Activated CD4-positive, alpha-beta T cell treated with anti-CD3 and anti-CD28 coated beads, Interleukin-2, amount 10 ng/mL, durations not matched to agents 7 days and 5 days (primary cell): ENCODE data around the gene POFUT2. TPM values are rescaled to one million over a fixed set of nuclear protein-coding genes. Genes with fewer than 3 reads are reported as not detected.

Experiments used
- CTCF ChIA-PET: fragments of 350-600 bp; sonication (Branson Sonifier 250); formaldehyde crosslinking; loops from one replicate; lab custom pipeline; 2021; ENCODE audit warnings: antibody characterized with exemption; lab: Charles Lee
- POLR2A ChIA-PET: fragments of 350-600 bp; sonication (Branson Sonifier 250); formaldehyde crosslinking; loops from one replicate; lab custom pipeline; 2021; ENCODE audit warnings: antibody characterized with exemption; lab: Charles Lee
- DNase-seq: peaks from one replicate; pipeline ENCODE4 v3.0.0-alpha.2; 2020
- H3K27ac Mint-ChIP-seq: one replicate; pipeline ENCODE4 v1.8.0; 2021; ENCODE audit warnings: mild to moderate bottlenecking, moderate library complexity, mixed read lengths
- H3K27me3 Mint-ChIP-seq: one replicate; pipeline ENCODE4 v1.8.0; 2021; ENCODE audit warnings: mixed read lengths
- H3K36me3 Mint-ChIP-seq: one replicate; pipeline ENCODE4 v1.8.0; 2021; ENCODE audit warnings: low read depth, mixed read lengths
- H3K4me1 Mint-ChIP-seq: one replicate; pipeline ENCODE4 v1.8.0; 2021; ENCODE audit warnings: mixed read lengths
- H3K4me3 Mint-ChIP-seq: one replicate; pipeline ENCODE4 v1.8.0; 2021; ENCODE audit warnings: mild to moderate bottlenecking, moderate library complexity, mixed read lengths
- H3K9me3 Mint-ChIP-seq: one replicate; pipeline ENCODE4 v1.8.0; 2021; ENCODE audit warnings: mixed read lengths
- total RNA-seq, 2 experiments: library from RNA; stranded (reverse); gene quantifications; one replicate each; pipeline ENCODE4 v1.2.3, GENCODE V29; 2021

POFUT2 gene
- total RNA-seq, 2 experiments from 2014 or later: 19.0 to 19.6 TPM

GRCh38 chr21:45253633-45254459 lies 33.8 kb downstream of the POFUT2 start:
- H3K9me3 Mint-ChIP-seq: no peaks in the 10 kb centered on the region
- H3K4me3 Mint-ChIP-seq: no peak overlapping the region
- ChIA-PET CTCF (interaction anchor here (0.9 kb wide), 1 partner anchor 8 kb away, joined by 3 read pairs; no protein-coding TSS in a partner anchor), POLR2A (no interaction called here)
- peaks cover 18% of the 10 kb centered on the region for H3K4me1 Mint-ChIP-seq
- H3K27me3 Mint-ChIP-seq: peaks cover 20% of the 10 kb centered on the region
- H3K36me3 Mint-ChIP-seq: no peaks in the 10 kb centered on the region
- H3K27ac Mint-ChIP-seq: no peak overlapping the region
- no peak for DNase-seq

DNA sequence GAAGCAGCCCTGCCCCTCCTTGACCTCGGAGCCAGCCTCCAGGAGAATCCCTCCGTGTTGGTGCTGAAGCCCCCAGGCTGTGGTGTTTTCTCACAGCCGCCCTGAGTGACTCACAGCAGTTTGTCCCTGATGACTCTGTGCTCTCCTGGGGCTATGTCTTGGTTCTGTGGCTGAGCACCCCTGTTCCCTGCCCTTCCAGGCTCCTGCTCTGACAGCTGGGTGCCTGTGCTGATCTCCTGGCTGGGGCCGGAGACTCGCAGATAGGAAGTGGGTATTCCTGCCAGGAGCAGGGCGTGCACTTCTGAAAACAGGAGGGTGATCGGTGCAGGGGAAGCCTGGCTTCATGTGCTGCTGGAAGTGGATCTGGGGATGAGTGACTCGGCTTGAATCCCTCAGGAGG lies 34.5 kb downstream of the POFUT2 start:
- H3K27me3 Mint-ChIP-seq: peaks cover 23% of the 10 kb centered on the region

GRCh38 chr21:45252448-45252925 lies 35.2 kb downstream of the POFUT2 start:
- DNase-seq: no peak
- H3K27me3 Mint-ChIP-seq: peaks cover 30% of the 10 kb centered on the region
- no peak overlapping the region for H3K4me3 Mint-ChIP-seq
- CTCF ChIA-PET: interaction anchor here (1.5 kb wide), 1 partner anchor 20 kb away, joined by 3 read pairs; no protein-coding TSS in a partner anchor
- H3K9me3 Mint-ChIP-seq: no peaks in the 10 kb centered on the region
- no peak overlapping the region for H3K27ac Mint-ChIP-seq
- no peaks in the 10 kb centered on the region for H3K36me3 Mint-ChIP-seq
- peaks cover 18% of the 10 kb centered on the region for H3K4me1 Mint-ChIP-seq
- POLR2A ChIA-PET: no interaction called here

More for the DNA sequence above, 34.5 kb downstream of the POFUT2 start:
- H3K4me1 Mint-ChIP-seq: peaks cover 18% of the 10 kb centered on the region
- no peaks in the 10 kb centered on the region for H3K9me3 Mint-ChIP-seq
- no peaks in the 10 kb centered on the region for H3K36me3 Mint-ChIP-seq
- DNase-seq: no peak
- no peak overlapping the region for H3K27ac Mint-ChIP-seq
- no peak overlapping the region for H3K4me3 Mint-ChIP-seq
- CTCF ChIA-PET: no interaction called here
- POLR2A ChIA-PET: no interaction called here

GRCh38 chr21:45251635-45252447 lies 35.9 kb downstream of the POFUT2 start:
- Mint-ChIP-seq H3K27me3 (peaks cover 29% of the 10 kb centered on the region), H3K4me1 (peaks cover 12% of the 10 kb centered on the region), H3K9me3 (no peaks in the 10 kb centered on the region), H3K27ac (no peak overlapping the region), H3K36me3 (no peaks in the 10 kb centered on the region), H3K4me3 (no peak overlapping the region)
- DNase-seq: no peak
- ChIA-PET CTCF (interaction anchor here (1.5 kb wide), 1 partner anchor 19 kb away, joined by 3 read pairs; no protein-coding TSS in a partner anchor), POLR2A (no interaction called here)

- Mint-ChIP-seq H3K27me3 (peaks cover 32% of the 10 kb centered on the region), H3K9me3 (no peaks in the 10 kb centered on the region), H3K27ac (no peak overlapping the region), H3K36me3 (no peaks in the 10 kb centered on the region), H3K4me3 (no peak overlapping the region), H3K4me1 (peaks cover 10% of the 10 kb centered on the region)
- no peak for DNase-seq
- ChIA-PET POLR2A (no interaction called here), CTCF (interaction anchor here (1.5 kb wide), 1 partner anchor 19 kb away, joined by 3 read pairs; no protein-coding TSS in a partner anchor)
These were observed 36.6 kb downstream of the POFUT2 start for GRCh38 chr21:45250914-45251634.

GRCh38 chr21:45250272-45250671 lies 37.4 kb downstream of the POFUT2 start:
- H3K4me1 Mint-ChIP-seq: peaks cover 5% of the 10 kb centered on the region

GRCh38 chr21:45249626-45250025 lies 38.1 kb downstream of the POFUT2 start:
- H3K27ac Mint-ChIP-seq: no peak overlapping the region
- no peak for DNase-seq
- peaks cover 30% of the 10 kb centered on the region for H3K27me3 Mint-ChIP-seq
- no peaks in the 10 kb centered on the region for H3K9me3 Mint-ChIP-seq
- H3K4me1 Mint-ChIP-seq: no peaks in the 10 kb centered on the region
- CTCF ChIA-PET: no interaction called here
- no peak overlapping the region for H3K4me3 Mint-ChIP-seq
- no peaks in the 10 kb centered on the region for H3K36me3 Mint-ChIP-seq
- POLR2A ChIA-PET: no interaction called here

More at GRCh38 chr21:45250272-45250671, 37.4 kb downstream of the POFUT2 start:
- POLR2A ChIA-PET: no interaction called here
- H3K4me3 Mint-ChIP-seq: no peak overlapping the region
- H3K9me3 Mint-ChIP-seq: no peaks in the 10 kb centered on the region
- peaks cover 33% of the 10 kb centered on the region for H3K27me3 Mint-ChIP-seq
- H3K27ac Mint-ChIP-seq: no peak overlapping the region
- DNase-seq: no peak
- no peaks in the 10 kb centered on the region for H3K36me3 Mint-ChIP-seq
- CTCF ChIA-PET: no interaction called here

GRCh38 chr21:45248893-45249381 lies 38.8 kb downstream of the POFUT2 start:
- no peak for DNase-seq
- H3K27me3 Mint-ChIP-seq: peaks cover 36% of the 10 kb centered on the region
- H3K4me3 Mint-ChIP-seq: no peak overlapping the region
- POLR2A ChIA-PET: no interaction called here
- CTCF ChIA-PET: no interaction called here
- H3K36me3 Mint-ChIP-seq: no peaks in the 10 kb centered on the region
- H3K4me1 Mint-ChIP-seq: no peaks in the 10 kb centered on the region
- peaks cover 7% of the 10 kb centered on the region for H3K9me3 Mint-ChIP-seq
- H3K27ac Mint-ChIP-seq: no peak overlapping the region

GRCh38 chr21:45248301-45248892 lies 39.3 kb downstream of the POFUT2 start:
- Mint-ChIP-seq H3K9me3 (peaks cover 11% of the 10 kb centered on the region), H3K36me3 (peaks cover 4% of the 10 kb centered on the region), H3K27me3 (peaks cover 40% of the 10 kb centered on the region), H3K27ac (no peak overlapping the region), H3K4me3 (no peak overlapping the region), H3K4me1 (no peaks in the 10 kb centered on the region)
- CTCF ChIA-PET: interaction anchor here (0.5 kb wide), 1 partner anchor 1153 kb away, joined by 3 read pairs; no protein-coding TSS in a partner anchor
- no peak for DNase-seq
- POLR2A ChIA-PET: no interaction called here

DNA sequence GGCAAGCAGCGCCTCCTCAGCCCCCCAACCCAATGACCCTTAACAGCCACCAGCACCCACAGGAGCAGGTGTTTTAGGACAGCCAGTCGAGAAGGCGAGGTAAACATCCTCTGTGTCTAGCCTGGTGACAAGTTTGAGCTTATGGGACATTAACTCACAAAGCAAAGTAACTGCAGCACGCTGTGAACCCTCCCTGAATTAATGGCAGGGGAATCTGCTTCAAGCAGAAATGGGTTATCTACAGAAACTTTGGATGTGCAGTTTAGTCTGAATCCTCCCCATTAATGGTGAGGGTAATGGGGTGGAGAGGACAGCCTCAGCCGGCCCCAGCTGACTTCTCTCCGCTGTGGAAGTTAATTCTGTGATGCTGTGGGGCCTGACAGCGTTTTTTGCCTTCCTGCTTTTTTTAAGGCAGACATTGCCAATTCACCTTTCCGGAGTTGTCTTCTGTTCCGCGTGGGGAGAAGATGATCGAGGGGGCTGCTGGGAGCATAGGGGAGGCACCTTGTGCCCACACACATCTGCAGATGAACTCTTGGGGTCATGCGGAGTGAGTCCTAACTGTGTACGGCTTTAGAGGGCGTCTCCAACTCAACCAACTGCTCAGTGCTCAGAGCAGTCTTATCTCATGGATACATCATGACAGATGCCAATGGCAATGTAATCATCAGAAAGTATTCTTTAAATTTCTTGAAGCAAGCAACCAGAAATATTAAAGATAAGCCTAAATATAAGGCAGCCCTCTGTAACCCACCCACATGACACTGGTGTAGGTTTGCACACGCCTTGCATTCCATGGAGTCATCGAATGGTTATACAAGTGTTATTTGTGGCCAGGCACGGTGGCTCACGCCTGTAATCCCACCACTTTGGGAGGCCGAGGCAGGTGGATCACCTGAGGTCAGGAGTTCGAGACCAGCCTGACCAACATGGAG lies 41.0 kb downstream of the POFUT2 start:
- H3K27ac Mint-ChIP-seq: no peak overlapping the region

DNA sequence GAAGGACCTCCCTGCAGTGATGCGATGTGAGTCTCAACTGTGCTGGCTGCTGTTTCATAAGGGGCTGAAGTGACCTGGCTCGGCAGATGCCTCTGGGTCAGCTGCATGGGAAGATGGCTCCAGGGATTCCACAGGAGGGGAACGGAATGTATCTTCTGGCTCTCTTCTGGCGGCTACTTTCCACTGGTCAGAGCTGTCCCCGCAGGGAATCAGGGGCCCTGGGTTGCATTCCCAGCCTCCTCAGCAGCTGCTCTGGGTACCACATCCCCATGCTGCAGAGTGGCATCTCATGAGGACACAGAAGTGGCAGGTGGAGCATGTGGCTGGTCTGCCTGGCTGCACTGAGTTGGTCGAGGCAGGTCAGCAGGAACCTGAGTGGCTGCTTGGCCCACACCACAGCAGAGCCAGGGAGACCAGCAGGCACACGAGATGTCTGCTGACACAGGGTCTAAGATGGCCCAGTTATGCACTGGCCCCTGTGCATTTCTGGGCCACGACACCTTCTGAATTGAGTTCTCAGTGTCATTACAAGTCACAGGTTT lies 42.8 kb downstream of the POFUT2 start:
- no peak overlapping the region for H3K27ac Mint-ChIP-seq
- ChIA-PET POLR2A (no interaction called here), CTCF (interaction anchor here (1.0 to 1.5 kb wide), 2 partner anchors 17 to 107 kb away, joined by 3 read pairs; no protein-coding TSS in a partner anchor)
- H3K9me3 Mint-ChIP-seq: peaks cover 23% of the 10 kb centered on the region
- no peak for DNase-seq
- peaks cover 47% of the 10 kb centered on the region for H3K27me3 Mint-ChIP-seq
- H3K36me3 Mint-ChIP-seq: peaks cover 6% of the 10 kb centered on the region
- H3K4me1 Mint-ChIP-seq: no peaks in the 10 kb centered on the region
- H3K4me3 Mint-ChIP-seq: no peak overlapping the region

More for the DNA sequence above, 41.0 kb downstream of the POFUT2 start:
- ChIA-PET POLR2A (no interaction called here), CTCF (no interaction called here)
- peaks cover 4% of the 10 kb centered on the region for H3K36me3 Mint-ChIP-seq
- H3K4me3 Mint-ChIP-seq: no peak overlapping the region
- H3K4me1 Mint-ChIP-seq: no peaks in the 10 kb centered on the region
- DNase-seq: no peak
- peaks cover 18% of the 10 kb centered on the region for H3K9me3 Mint-ChIP-seq
- H3K27me3 Mint-ChIP-seq: peaks cover 44% of the 10 kb centered on the region
